Measurements from ENCODE around the gene ANXA10.
"Not testable (repeated sequence)": the region's sequence is repeated elsewhere in the genome, so short reads cannot be mapped to it uniquely, and the experiment has no call there.

Gene ANXA10

DNA sequence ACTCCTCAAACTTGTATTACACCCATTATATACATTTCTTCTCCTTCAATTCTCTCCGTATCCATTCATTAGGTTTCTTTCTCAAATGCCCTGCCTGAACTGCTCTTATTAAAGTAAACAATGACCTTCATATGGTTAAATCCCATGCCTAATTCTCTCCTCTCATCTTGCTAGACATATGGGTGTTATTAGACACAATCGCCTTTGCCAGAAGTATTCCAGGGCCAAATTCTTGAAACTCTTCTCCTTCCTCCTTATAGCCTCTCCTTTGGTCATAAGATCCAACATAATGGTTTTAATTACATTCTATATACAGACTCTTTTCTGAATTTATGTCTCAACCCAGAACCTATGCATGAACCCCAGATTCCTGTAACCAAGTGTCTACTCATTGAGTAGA is 4.8 kb downstream of the ANXA10 start:
- DNase-seq, result no peak
- no peaks in the 10 kb centered on the region for H3K36me3 Mint-ChIP-seq (ENCODE audit: low read depth)
- no peaks in the 10 kb centered on the region for H3K9me3 Mint-ChIP-seq
- H3K4me1 Mint-ChIP-seq (ENCODE audit: low read depth), result no peaks in the 10 kb centered on the region
- H3K27ac Mint-ChIP-seq, result no peak overlapping the region
- H3K4me3 Mint-ChIP-seq, result no peak overlapping the region
- H3K27me3 Mint-ChIP-seq, result no peaks in the 10 kb centered on the region

DNA sequence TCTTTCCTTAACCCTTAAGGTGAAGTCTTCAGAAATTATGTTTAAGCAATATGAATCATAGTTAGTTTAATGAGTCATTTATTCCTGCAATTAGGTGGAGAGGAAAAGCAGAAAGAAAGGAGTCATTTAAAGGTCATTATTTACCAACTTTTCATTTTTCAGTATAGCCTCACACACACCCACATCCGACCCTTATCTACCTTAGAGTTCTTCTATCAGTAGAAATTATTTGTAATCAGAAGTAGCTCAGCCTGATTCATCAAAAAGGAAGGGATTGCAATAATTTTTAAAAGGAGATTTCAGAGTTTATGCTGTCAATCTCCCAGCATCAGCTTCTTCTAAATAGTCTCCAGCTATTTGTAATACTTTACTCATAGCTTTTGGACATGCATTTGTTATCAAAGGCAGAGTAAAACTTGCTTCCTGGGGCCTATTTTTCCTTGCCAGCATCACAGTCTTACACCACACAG is 5.9 kb downstream of the ANXA10 start:
- no peak overlapping the region for H3K4me3 Mint-ChIP-seq
- no peaks in the 10 kb centered on the region for H3K36me3 Mint-ChIP-seq (ENCODE audit: low read depth)
- no peaks in the 10 kb centered on the region for H3K4me1 Mint-ChIP-seq (ENCODE audit: low read depth)
- no peak for DNase-seq
- H3K27me3 Mint-ChIP-seq, result no peaks in the 10 kb centered on the region
- no peak overlapping the region for H3K27ac Mint-ChIP-seq
- no peaks in the 10 kb centered on the region for H3K9me3 Mint-ChIP-seq

DNA sequence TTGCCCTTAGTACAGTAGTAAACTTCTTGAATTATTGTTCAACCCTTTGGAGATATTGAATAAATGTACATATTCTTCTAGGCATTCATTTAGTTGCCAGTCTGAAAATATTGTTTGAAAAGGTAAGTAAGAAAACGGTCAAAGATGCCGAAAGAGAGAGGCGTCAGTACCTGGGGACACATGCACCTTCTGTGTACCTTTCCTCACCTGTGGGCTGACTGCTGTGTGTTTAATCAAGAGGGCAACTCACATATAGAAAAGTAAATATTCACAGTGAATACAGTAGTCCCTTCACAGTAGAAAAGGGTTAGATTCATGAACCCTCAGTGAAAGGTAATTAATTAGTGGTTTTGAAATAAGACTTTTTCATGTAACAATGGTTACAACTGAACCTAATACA is 6.9 kb downstream of the ANXA10 start:
- Mint-ChIP-seq H3K4me3 (no peak overlapping the region), H3K4me1 (ENCODE audit: low read depth) (no peaks in the 10 kb centered on the region)

DNA sequence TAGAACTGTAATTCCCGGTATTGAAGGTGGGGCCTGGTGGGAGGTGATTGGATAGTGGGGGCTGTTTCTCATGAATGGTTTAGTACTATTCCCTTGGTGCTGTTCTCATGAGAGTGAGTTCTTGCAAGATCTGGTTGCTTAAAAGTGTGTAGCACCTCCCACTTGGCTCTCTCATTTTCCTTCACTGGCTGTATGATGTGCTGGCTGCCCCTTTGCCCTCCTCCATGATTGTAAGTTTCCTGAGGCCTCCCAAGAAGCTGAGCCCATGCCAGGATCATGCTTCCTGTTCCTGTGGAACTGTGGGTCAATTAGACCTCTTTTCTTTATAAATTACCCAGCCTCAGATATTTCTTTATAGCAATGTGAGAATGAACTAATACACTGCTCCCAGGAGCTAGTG is 8.7 kb downstream of the ANXA10 start:
- Mint-ChIP-seq H3K36me3 (ENCODE audit: low read depth) (no peaks in the 10 kb centered on the region), H3K27me3 (peaks cover 5% of the 10 kb centered on the region), H3K4me1 (ENCODE audit: low read depth) (no peaks in the 10 kb centered on the region), H3K9me3 (no peaks in the 10 kb centered on the region), H3K4me3 (no peak overlapping the region), H3K27ac (no peak overlapping the region)
- no peak for DNase-seq

More for the DNA sequence above, 6.9 kb downstream of the ANXA10 start:
- no peaks in the 10 kb centered on the region for H3K9me3 Mint-ChIP-seq
- DNase-seq, result no peak
- H3K36me3 Mint-ChIP-seq (ENCODE audit: low read depth), result no peaks in the 10 kb centered on the region
- H3K27me3 Mint-ChIP-seq, result no peaks in the 10 kb centered on the region
- H3K27ac Mint-ChIP-seq, result no peak overlapping the region

DNA sequence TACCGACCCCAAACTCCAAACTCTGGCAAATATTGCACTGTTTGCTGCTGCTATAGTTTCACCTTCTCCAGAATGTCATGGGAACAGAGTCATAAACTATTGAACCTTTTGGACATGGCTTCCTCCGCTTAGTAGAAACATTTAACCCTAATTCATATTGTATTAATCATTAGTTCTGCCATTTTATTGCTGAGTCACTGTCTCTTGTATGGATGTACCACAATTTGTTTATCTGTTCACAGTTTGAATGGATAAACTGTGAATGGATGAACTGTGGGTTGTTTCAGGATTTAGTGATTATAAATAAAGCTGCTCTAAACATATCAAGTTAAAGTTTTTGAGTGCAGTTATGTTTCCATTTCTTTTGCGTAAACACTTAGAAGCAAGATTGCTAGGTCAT is 10.1 kb downstream of the ANXA10 start:
- H3K36me3 Mint-ChIP-seq (ENCODE audit: low read depth), result no peaks in the 10 kb centered on the region
- H3K9me3 Mint-ChIP-seq, result no peaks in the 10 kb centered on the region
- H3K27me3 Mint-ChIP-seq, result peaks cover 5% of the 10 kb centered on the region
- H3K4me1 Mint-ChIP-seq (ENCODE audit: low read depth), result no peaks in the 10 kb centered on the region
- no peak overlapping the region for H3K27ac Mint-ChIP-seq
- no peak overlapping the region for H3K4me3 Mint-ChIP-seq
- DNase-seq, result no peak

DNA sequence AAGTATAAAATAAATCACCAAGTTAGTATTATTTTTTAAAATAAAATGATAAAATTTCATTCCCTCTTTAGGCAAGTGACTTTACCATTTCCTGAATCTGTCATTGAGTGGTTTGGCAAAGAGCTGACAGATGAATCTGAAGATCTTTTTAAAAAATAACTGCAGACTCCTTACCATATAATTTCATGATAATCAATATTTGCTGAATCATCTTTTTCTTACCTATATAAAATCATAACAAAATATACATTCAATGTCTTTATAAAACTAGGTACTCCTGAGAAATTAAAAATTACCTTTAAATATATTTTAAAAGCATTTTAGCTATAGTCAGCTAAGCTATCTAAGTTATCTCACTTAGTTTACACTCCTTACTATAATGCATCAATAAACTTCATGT is 17.2 kb downstream of the ANXA10 start:
- no peak overlapping the region for H3K27ac Mint-ChIP-seq

DNA sequence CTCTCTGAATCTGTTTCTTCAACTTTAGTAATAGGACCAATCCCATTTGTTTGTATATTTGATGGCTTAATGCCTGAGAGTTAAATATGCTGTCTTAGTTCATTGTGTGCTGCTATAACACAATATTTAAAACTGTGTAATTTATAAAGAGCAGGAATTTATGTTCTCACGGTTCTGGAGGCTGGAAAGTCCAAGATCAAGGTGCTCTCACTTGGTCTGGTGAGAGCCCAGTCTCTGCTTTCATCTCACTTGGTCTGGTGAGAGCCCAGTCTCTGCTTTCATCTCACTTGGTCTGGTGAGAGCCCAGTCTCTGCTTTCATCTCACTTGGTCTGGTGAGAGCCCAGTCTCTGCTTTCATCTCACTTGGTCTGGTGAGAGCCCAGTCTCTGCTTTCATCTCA is 20.7 kb downstream of the ANXA10 start:
- H3K4me1 Mint-ChIP-seq (ENCODE audit: low read depth); H3K27me3 Mint-ChIP-seq; H3K9me3 Mint-ChIP-seq; H3K4me3 Mint-ChIP-seq; DNase-seq; H3K36me3 Mint-ChIP-seq (ENCODE audit: low read depth); H3K27ac Mint-ChIP-seq: not testable (repeated sequence)

More for the DNA sequence above, 17.2 kb downstream of the ANXA10 start:
- Mint-ChIP-seq H3K4me1 (ENCODE audit: low read depth) (no peaks in the 10 kb centered on the region), H3K27me3 (peaks cover 5% of the 10 kb centered on the region), H3K36me3 (ENCODE audit: low read depth) (no peaks in the 10 kb centered on the region), H3K4me3 (no peak overlapping the region), H3K9me3 (no peaks in the 10 kb centered on the region)
- DNase-seq, result no peak

DNA sequence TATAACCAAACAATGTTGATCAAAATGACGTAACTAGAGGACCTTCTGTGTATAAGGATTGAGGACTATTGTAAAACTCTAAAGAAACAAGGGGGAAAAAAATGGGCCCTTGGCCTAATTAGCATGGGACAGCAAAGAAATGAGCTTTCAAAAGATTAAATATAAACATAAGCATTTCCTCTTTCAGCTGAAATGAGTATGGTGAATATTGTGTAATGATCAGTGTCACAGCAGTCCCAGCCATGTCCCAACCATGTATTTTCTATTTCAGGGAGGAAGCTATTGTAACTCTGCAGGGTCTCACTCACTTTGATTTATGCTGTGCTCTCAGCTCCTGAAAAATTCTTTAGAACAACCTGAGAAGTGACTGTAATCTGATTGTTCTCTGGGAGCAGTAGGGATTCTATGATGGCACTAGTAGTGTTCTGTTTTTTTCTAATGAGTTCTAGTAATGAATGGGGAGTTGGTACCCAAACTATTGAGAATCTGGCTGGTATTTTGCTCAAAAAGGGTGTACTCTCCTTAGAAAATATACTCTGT is 25.8 kb downstream of the ANXA10 start:
- no peaks in the 10 kb centered on the region for H3K9me3 Mint-ChIP-seq
- DNase-seq, result no peak
- no peaks in the 10 kb centered on the region for H3K36me3 Mint-ChIP-seq (ENCODE audit: low read depth)
- H3K4me3 Mint-ChIP-seq, result no peak overlapping the region
- H3K27me3 Mint-ChIP-seq, result peaks cover 4% of the 10 kb centered on the region
- H3K4me1 Mint-ChIP-seq (ENCODE audit: low read depth), result no peaks in the 10 kb centered on the region
- H3K27ac Mint-ChIP-seq, result no peak overlapping the region

DNA sequence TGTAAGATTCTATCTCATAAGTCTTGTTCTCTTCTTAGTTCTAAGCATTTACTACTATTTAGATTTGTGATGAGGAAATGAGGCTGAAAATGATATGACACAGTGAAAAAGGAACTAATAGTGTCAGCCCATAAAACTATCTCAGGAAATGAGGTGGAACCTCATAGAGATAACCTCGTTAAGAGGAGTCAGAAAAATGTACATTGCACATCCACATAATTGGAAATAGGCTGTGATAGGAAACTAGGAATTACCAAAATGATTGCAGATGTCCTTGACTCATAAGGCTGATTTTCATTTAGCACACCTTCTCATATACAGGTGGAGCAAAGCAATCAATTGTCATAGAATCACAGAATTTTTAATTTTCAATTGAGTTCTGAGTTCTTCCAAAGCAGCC is 26.8 kb downstream of the ANXA10 start:
- no peak for DNase-seq
- Mint-ChIP-seq H3K36me3 (ENCODE audit: low read depth) (no peaks in the 10 kb centered on the region), H3K4me3 (no peak overlapping the region), H3K4me1 (ENCODE audit: low read depth) (no peaks in the 10 kb centered on the region), H3K9me3 (no peaks in the 10 kb centered on the region), H3K27ac (no peak overlapping the region), H3K27me3 (peaks cover 7% of the 10 kb centered on the region)

DNA sequence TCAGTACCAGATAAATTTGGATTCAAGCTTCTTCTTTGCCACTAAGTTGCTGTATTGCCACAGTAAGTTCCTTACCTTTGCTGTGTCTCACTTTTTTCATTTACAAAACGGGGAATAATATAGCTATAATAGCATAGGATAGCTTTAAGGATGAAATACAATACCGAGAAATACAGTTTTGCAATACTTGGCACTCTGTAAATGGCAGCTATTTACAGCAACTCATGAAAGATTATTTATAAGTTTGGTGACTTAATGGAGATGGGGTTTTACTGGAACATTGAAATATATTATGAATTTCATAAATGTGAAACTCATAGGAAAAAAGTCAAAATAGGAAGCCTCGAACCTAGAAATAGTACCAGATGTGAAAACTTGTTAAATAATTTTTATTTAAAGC is 27.6 kb downstream of the ANXA10 start:
- H3K27ac Mint-ChIP-seq, result no peak overlapping the region
- no peak for DNase-seq
- H3K4me3 Mint-ChIP-seq, result no peak overlapping the region
- H3K4me1 Mint-ChIP-seq (ENCODE audit: low read depth), result no peaks in the 10 kb centered on the region
- peaks cover 8% of the 10 kb centered on the region for H3K27me3 Mint-ChIP-seq
- H3K9me3 Mint-ChIP-seq, result no peaks in the 10 kb centered on the region
- H3K36me3 Mint-ChIP-seq (ENCODE audit: low read depth), result no peaks in the 10 kb centered on the region

DNA sequence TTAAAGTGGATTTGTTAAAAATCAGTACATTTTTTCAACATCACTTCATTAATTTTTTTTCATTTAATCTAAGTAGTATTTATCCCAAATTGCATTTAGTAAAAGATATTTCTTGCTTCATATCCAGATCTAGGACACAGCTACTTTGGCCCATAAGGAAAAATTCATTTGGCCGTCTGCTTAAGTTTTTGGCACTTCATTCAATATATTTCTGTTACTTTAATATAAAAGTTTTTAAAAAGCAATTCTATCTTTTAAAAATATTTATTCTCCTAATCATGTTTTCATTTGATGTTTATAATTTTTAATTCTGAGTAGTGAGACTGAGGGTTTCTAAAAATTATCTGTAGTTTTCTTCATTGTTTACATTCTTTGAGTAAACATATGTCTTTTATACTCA is 28.5 kb downstream of the ANXA10 start:
- no peaks in the 10 kb centered on the region for H3K9me3 Mint-ChIP-seq
- H3K27me3 Mint-ChIP-seq, result peaks cover 5% of the 10 kb centered on the region
- no peaks in the 10 kb centered on the region for H3K4me1 Mint-ChIP-seq (ENCODE audit: low read depth)
- no peak for DNase-seq
- H3K36me3 Mint-ChIP-seq (ENCODE audit: low read depth), result no peaks in the 10 kb centered on the region
- no peak overlapping the region for H3K27ac Mint-ChIP-seq
- no peak overlapping the region for H3K4me3 Mint-ChIP-seq

DNA sequence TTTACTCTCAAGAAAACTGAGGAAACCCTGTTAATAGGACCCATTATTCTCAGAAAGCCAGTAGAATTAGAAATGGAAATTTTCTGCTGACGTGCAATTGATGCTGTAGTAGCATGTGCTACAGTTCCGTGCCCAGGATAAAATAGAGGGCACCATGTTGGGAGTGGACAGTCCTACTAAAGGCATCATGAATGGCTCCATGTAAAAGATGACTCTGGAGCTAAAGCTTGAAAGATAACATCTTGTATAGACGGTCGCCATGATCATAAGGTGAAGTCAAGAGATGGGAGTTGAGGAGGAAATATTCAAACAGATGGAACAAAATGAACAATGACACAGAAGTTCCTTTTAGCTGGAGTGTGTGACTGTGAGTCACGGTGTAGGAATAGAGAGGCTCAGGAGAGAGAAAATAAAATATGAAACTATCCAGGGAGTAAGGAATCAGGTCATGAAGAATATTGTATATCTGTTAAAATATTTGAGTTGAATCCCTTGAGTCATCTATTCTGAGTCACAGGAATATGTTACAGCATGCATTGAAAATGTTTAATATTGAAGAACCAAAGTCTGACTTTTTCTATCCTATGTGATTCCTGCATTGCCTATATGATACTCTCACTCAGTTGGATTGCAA is 31.8 kb downstream of the ANXA10 start:
- Mint-ChIP-seq H3K27me3 (peaks cover 5% of the 10 kb centered on the region), H3K36me3 (ENCODE audit: low read depth) (no peaks in the 10 kb centered on the region), H3K27ac (no peak overlapping the region), H3K9me3 (no peaks in the 10 kb centered on the region), H3K4me1 (ENCODE audit: low read depth) (no peaks in the 10 kb centered on the region), H3K4me3 (no peak overlapping the region)
- DNase-seq, result no peak

DNA sequence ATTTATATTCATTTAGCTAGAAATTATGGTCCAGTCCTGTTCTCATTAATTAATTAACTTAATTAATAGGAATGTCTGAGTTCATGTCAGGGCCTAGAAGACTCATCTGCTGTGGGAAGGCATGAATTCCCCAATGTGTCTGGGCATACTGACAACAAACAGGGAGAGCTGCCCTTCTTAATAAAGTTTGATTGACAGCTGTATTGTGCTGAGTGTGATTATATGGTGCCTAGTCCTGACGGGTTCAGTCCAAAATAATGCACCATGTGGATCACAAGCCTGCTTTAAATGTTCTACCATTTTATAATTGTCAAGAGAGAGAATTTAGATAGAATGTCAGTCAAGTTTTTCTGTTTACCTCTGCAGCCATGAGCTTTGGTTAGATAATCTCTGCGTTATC is 34.6 kb downstream of the ANXA10 start:
- H3K27ac Mint-ChIP-seq, result no peak overlapping the region
- no peaks in the 10 kb centered on the region for H3K36me3 Mint-ChIP-seq (ENCODE audit: low read depth)
- no peaks in the 10 kb centered on the region for H3K4me1 Mint-ChIP-seq (ENCODE audit: low read depth)
- peaks cover 5% of the 10 kb centered on the region for H3K27me3 Mint-ChIP-seq
- no peaks in the 10 kb centered on the region for H3K9me3 Mint-ChIP-seq
- H3K4me3 Mint-ChIP-seq, result no peak overlapping the region
- no peak for DNase-seq

DNA sequence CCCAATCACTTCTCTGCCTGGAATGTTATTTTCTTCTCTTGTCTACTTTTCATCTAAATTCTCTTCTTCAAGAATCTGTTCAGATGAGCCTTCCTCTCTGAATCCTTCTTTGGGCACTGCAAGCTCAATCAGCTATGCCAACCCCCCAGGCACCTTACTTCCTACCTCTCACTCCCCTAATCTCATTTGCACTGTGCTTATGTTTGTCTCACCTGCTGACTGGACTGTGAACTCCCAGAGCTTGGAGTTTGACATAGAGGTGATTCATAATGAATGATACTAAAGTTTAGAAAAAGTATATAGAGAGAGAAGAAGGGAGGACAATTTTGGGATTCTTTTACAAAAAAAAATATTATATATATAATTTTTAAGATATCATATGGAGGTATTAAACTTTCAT is 36.3 kb downstream of the ANXA10 start:
- no peaks in the 10 kb centered on the region for H3K36me3 Mint-ChIP-seq (ENCODE audit: low read depth)
- H3K27me3 Mint-ChIP-seq, result peaks cover 5% of the 10 kb centered on the region
- no peak for DNase-seq
- no peak overlapping the region for H3K4me3 Mint-ChIP-seq
- H3K4me1 Mint-ChIP-seq (ENCODE audit: low read depth), result no peaks in the 10 kb centered on the region
- H3K27ac Mint-ChIP-seq, result no peak overlapping the region
- no peaks in the 10 kb centered on the region for H3K9me3 Mint-ChIP-seq

DNA sequence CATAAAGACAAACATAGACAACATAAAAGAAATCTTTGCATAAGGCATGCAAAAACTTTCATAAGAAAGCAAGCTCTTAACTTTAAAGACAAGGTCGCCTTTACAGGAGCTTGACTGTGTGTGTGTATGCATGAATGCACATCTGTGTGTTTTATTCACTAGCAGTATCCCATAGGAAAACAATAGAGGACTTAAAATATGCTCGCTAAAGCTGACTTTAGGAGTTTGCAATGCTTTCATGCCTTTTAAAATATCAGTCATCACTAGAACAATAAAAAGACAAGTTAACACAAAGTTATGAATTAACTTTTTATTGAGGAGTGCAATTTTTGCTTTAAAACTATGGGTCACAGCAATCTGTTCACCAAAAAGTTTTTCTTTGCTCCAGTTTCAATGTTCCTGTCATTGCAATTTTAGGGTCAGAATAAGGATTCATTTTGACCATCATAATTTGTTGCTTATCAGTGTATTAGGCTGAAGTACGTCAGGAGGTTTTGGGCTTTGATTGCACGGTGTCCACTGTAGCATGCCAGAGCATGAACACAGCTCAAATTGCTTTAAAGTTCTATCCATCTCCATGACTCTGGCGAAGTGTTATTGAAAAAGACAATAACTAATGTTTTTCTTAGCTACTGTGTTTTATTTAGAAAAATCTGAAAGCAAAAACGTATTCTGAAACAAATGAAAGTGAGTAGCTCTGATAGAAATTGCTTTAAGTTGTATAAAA is 36.9 kb downstream of the ANXA10 start:
- H3K4me1 Mint-ChIP-seq (ENCODE audit: low read depth), result no peaks in the 10 kb centered on the region
- no peaks in the 10 kb centered on the region for H3K9me3 Mint-ChIP-seq
- no peak overlapping the region for H3K27ac Mint-ChIP-seq
- H3K36me3 Mint-ChIP-seq (ENCODE audit: low read depth), result no peaks in the 10 kb centered on the region
- DNase-seq, result no peak
- H3K4me3 Mint-ChIP-seq, result no peak overlapping the region
- peaks cover under 1% of the 10 kb centered on the region for H3K27me3 Mint-ChIP-seq

Measured in activated T-cell treated with anti-CD3 and anti-CD28 coated beads, Interleukin-2, amount 50 U/mL, for 24 hours (primary cell).